Lung (tissue), 12 donors: ENCODE measurements around the gene VASP. TPM values are rescaled to one million over a fixed set of nuclear protein-coding genes. Genes with fewer than 3 reads are reported as not detected.

Experiments
- ATAC-seq: fragments of 200-7000 bp; cut with Tn5 transposase; one replicate; pipeline ENCODE4 v1.9.1; 2020; ENCODE audit warnings: moderate number of reproducible peaks; ENCODE audit not compliant: insufficient read depth, low FRiP score
- DNase-seq, 3 donors: peaks; one replicate each; pipeline ENCODE4 v3.0.0-alpha.2; 2013 to 2017
- H3K27ac ChIP-seq, 2 donors: one replicate each; pipeline ENCODE4 v1.5.1; 2013; ENCODE audit warnings: mild to moderate bottlenecking in 2 of 2, moderate library complexity in 2 of 2, control low read depth in 1 of 2, inconsistent platforms in 1 of 2, low read depth in 1 of 2, low read length in 1 of 2
- H3K27me3 ChIP-seq, 3 donors: one replicate each; pipeline ENCODE4 v1.5.1; 2013; ENCODE audit warnings: low read length in 2 of 3; ENCODE audit not compliant: control insufficient read depth in 3 of 3, insufficient read depth in 3 of 3
- H3K36me3 ChIP-seq, 4 donors: one replicate each; pipeline ENCODE4 v1.5.1; 2013; ENCODE audit warnings: low read length in 4 of 4, mild to moderate bottlenecking in 1 of 4, moderate library complexity in 1 of 4; ENCODE audit not compliant: control insufficient read depth in 4 of 4, insufficient read depth in 4 of 4
- H3K4me1 ChIP-seq, 5 donors: one replicate each; pipeline ENCODE4 v1.5.1; 2013; ENCODE audit warnings: low read length in 5 of 5, mild to moderate bottlenecking in 2 of 5, moderate library complexity in 1 of 5; ENCODE audit not compliant: control insufficient read depth in 5 of 5, insufficient read depth in 5 of 5
- H3K4me3 ChIP-seq: one replicate; pipeline ENCODE4 v1.5.1; 2013; ENCODE audit warnings: mild to moderate bottlenecking, control low read depth, moderate library complexity
- H3K9ac ChIP-seq, 2 donors: one replicate each; pipeline ENCODE4 v1.5.1; 2013; ENCODE audit warnings: low read length in 2 of 2, control low read depth in 1 of 2; ENCODE audit not compliant: insufficient read depth in 1 of 2
- H3K9me3 ChIP-seq, 4 donors: one replicate each; pipeline ENCODE4 v1.5.1; 2013; ENCODE audit warnings: low read length in 3 of 4, mild to moderate bottlenecking in 1 of 4, moderate library complexity in 1 of 4; ENCODE audit not compliant: control insufficient read depth in 4 of 4, insufficient read depth in 3 of 4
- CTCF ChIP-seq: IDR thresholded peaks from 2 replicates; pipeline ENCODE4 v1.5.1; 2012; ENCODE audit warnings: mild to moderate bottlenecking; ENCODE audit errors: control extremely low read depth, extremely low read depth
- WGBS, 2 donors: extraction: QIAGEN DNeasy Blood & Tissue Kit; methylation state at CpG; one replicate each; pipeline ENCODE4 v1.1.7; 2013; 5-methylcytosine and 5-hydroxymethylcytosine counted together
- polyA plus RNA-seq, 2 donors: library from polyadenylated mRNA; stranded (reverse); fragments of 200-250 nt; gene quantifications; one replicate each; pipeline ENCODE4 v1.2.1, GENCODE V29; 2013
- total RNA-seq, 2 donors: library from RNA; depleted of rRNA in 1 of 2; stranded (reverse); fragments of >200 nt in 1 of 2; gene quantifications; one replicate each; pipeline ENCODE4 v1.2.1, GENCODE V29; 2014 to 2021
- donor health status: control.
- donor health status: control.
- donor health status: Bipolar disorder and iron deficiency.
- donor health status: healthy.
- donor health status: DM: yes; HTN: yes; CAD: no.

Gene VASP
- total and polyA plus RNA-seq, 4 donors: 49.1 to 237 (median 170) TPM

GRCh38 chr19:45488708-45489107 lies 18.6 kb upstream of the VASP start:
- no peak for TF ChIP-seq CTCF
- Histone ChIP-seq H3K4me1 (peaks cover 0 to 6% (median 0%) of the 10 kb centered on the region in 5 donors), H3K9ac (no peak overlapping the region), H3K4me3 (no peak overlapping the region), H3K27ac (no peak overlapping the region), H3K27me3 (no peaks in the 10 kb centered on the region), H3K36me3 (no peaks in the 10 kb centered on the region), H3K9me3 (no peaks in the 10 kb centered on the region)
- no peak for DNase-seq
- 92 to 94% methylated on average over 15 of the region's 15 CpGs for WGBS, 2 donors
- no peak for ATAC-seq

GRCh38 chr19:45489216-45489855 lies 17.9 kb upstream of the VASP start:
- no peak overlapping the region for H3K9ac ChIP-seq
- H3K27ac ChIP-seq: no peak overlapping the region
- ATAC-seq (no peak), DNase-seq (no peak)
- H3K27me3 ChIP-seq: no peaks in the 10 kb centered on the region
- H3K9me3 ChIP-seq: no peaks in the 10 kb centered on the region
- H3K36me3 ChIP-seq: no peaks in the 10 kb centered on the region
- H3K4me1 ChIP-seq: peaks cover 0 to 6% (median 0%) of the 10 kb centered on the region in 5 donors
- TF ChIP-seq CTCF: no peak
- WGBS, 2 donors: 92 to 97% methylated on average over 20 of the region's 20 CpGs
- no peak overlapping the region for H3K4me3 ChIP-seq

GRCh38 chr19:45492137-45492626 lies 15.1 kb upstream of the VASP start:
- DNase-seq: no peak
- TF ChIP-seq CTCF: no peak
- Histone ChIP-seq H3K27ac (no peak overlapping the region), H3K4me3 (no peak overlapping the region), H3K9me3 (no peaks in the 10 kb centered on the region), H3K36me3 (no peaks in the 10 kb centered on the region), H3K9ac (no peak overlapping the region), H3K4me1 (peaks cover under 1 to 17% (median 6%) of the 10 kb centered on the region in 5 donors), H3K27me3 (peaks cover 0 to 2% (median 0%) of the 10 kb centered on the region in 3 donors)
- ATAC-seq: no peak
- WGBS, 2 donors: 94 to 97% methylated on average over 5 of the region's 5 CpGs
